GM21390 (cell line): Measurements from ENCODE around the gene OR2A42.
"Not testable (repeated sequence)": the region's sequence is repeated elsewhere in the genome, so short reads cannot be mapped to it uniquely, and the experiment has no call there.

Experiments
- ATAC-seq: cut with Tn5 transposase; IDR thresholded peaks from one replicate; pipeline ENCODE4 v1.9.1; 2021; ENCODE audit not compliant: unreplicated experiment

Gene OR2A42

DNA sequence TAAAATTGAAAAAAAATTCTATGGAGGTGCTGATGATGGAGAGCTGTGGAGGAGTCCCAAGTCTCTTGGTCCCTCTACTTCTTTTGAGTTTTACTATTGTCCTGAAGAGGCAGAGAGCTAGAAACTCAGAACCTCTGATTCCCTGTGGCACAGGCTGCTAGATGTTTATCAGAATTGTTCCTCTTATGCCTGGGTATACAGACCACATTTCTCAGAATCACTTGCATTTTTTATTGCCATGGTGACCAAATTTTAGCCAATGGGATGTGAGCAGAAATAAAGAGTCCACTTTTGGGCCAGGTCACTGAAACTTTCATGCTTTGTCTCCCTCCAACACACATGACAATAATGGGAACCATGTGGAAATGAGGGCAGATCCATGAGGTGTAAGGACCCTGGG is 15.7 kb downstream of the OR2A42 start:
- ATAC-seq = not testable (repeated sequence)

DNA sequence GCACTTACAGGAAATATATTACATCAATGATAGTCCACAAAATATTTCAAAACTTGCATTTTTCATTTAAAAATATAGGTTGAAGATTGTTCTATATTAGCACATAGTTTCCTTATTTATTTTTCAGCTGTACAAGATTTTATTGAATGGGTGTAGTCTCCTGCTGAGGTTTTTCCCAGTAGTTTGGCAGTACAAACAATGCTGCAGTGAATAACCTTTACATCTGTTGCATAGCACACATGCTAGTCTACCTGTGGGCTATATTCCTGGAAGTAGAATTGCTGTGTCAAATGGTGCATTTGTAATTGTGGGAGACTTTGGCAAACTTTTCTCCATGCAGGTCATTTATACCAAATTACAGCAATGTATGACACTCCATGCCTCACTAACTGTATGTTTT is 18.9 kb downstream of the OR2A42 start:
- ATAC-seq = not testable (repeated sequence)

DNA sequence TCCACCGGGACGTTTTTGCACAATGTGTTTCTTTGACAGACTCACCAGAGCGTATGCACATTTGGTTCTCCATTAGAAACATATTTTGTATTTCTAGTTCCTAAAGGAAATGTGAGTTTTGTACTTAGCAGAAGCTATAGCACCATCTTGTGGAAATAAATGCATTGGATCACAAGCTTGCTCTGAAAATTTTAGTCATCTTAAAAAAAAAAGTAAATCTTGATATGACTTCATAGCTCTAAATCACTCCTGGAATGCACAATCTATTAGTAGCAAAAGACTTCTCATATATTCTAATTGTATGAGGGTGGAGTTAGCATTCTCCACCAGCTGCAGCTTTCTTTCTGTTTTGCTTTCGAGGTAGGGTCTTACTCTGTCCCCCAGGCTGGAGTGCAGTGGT is 20.3 kb downstream of the OR2A42 start:
- peak; percentile 56 for ATAC-seq

DNA sequence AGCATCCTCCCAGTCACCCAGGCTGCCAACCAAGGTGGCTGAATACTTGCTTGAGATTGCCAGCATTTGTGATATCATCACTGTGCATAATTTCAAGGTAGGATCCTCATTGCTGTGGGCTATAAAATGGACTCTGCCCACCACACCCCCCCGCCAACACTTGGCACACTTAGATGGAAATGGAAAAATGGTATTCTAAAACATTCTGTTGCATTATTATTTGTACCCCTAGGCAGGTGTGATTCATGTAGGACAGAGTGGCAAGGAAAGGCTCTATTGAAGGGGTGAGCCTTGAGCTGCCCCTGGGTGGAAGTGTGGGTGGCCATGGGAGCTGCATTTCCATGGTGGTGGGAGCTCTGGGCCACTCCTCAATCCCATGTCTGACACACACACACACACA is 20.8 kb downstream of the OR2A42 start:
- ATAC-seq = not testable (repeated sequence)

DNA sequence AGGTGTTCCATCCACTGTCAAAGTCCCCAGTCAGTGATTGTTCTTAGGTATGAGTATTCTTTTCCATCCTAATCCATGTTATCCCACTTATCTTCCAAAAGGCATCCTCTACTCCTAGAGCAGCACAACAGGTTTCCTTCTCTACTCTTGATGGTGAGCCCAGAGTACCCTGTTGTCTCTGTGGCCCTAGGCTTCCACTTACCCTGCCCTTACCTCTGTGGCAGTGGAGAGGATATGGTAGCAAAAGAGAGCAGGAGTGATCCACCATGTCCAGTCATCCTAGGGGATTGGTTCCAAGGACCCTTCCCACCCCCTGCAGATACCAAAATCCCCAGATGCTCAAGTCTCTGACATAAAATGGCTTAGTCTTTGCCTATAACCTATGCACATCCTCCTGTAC is 22.2 kb downstream of the OR2A42 start:
- not testable (repeated sequence) for ATAC-seq

DNA sequence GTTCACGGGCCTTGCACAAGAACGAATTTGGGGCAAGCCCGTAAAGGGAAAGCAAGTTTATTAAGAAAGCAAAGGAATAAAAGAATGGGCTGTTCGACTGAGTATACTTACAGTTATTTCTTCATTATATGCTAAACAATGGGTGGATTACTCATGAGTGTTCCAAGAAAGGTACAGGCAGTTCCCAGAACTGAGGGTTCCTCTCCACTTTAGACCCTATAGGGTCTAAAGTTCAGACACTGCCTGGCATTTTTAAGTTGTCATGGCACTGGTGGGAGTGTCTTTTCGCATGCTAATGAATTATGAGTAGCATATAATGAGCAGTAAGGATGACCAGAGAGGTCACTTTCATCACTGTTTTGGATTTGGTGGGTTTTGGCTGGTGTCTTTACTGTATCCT is 34.1 kb downstream of the OR2A42 start:
- not testable (repeated sequence) for ATAC-seq

DNA sequence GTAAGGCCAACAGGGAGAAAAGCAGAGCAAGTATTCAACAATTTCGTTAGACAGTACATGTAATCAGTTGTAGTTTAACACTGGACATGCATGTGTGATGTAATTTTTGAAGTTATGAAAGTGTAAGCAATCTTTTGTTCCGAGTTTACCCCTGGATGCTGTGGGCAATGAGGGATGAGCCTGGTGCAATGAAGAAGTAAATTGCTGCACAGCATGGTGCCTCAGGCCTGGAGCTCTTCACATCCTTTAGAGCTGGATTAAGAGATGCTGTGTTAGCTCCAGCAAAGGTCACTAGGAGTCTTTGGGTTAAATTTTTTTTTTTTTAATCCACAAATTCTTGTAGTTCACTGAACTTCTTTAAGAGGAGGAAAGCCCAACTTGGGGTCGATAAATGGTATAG is 36.3 kb downstream of the OR2A42 start:
- not testable (repeated sequence) for ATAC-seq

DNA sequence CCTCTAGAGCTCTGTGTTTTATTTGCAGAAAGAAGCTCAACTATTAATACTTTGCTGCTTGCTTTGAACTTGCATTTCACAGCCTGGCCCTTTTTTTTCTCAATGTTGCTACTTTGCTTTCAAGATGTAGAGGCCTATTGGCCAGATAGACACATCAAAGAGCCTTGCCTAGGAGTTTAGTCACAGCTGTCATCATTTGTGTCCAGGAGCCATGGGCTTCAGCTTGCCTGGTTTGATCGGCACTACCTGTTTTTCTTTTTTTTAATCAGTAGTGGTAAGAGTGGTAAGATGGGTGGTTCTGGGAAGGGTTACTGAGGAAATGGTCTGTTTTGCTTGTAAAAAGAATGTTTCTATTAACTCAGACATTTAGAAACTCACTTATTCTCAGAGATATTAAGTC is 37.4 kb downstream of the OR2A42 start:
- ATAC-seq = peak; percentile 31

DNA sequence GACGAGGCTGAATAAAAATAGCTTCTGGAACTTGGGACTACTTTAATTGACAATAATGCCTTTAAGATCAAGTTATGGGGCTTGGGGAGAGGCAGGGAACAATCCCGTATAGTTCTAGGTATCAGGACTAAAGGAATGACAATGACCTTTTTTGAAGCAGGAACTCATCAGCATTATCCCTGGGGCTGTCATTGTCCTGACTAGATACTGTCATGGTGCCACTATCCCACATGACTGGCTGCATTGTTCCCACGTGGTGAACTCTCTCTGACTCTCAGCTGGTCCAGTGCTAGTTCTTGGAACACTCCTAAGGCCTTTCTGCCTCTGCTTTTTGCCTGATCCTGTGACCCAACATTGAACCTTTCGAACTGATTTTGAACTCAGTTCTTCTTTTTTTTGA is 40.5 kb downstream of the OR2A42 start:
- ATAC-seq = not testable (repeated sequence)

DNA sequence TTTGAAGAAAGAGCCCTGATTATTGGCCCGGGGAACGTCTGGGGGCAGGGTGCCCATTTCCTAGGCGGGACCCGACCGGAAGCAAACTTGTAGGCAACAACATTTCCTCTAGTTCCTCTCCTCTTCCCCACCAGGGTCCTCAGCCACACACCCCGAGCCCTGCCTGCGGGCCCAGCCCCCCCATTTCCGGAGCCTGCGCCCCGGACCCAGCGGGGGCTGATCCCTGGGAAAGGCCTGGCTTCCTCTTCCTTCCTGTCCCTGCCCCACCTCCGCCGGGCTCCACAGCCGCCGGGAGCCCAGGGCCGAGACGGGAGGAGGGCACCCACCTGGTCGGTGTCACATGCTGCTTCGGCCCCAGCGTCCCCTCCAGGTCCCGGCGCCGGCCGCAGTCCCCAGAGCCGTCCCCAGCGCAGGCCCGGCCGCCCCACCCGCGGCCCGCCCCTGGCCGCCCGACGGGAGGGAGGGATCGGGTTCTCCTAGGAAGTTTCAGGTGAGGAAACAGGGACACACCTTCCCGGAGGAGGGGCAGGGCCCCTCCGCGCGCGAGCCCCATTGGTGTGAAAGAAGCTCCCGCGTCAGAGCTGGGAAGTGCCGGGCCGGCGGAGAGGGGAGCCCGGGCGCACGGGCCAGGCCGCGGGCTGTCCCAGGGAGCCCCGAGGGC is 44.1 kb downstream of the OR2A42 start, which contains the start of gene ARHGEF35:
Gene ARHGEF35, minus strand, starts transcription at position 622 of the 661 bp plus-strand sequence. CDS start 7,450 bp downstream, outside the sequence.
- ATAC-seq = peak; percentile 59

DNA sequence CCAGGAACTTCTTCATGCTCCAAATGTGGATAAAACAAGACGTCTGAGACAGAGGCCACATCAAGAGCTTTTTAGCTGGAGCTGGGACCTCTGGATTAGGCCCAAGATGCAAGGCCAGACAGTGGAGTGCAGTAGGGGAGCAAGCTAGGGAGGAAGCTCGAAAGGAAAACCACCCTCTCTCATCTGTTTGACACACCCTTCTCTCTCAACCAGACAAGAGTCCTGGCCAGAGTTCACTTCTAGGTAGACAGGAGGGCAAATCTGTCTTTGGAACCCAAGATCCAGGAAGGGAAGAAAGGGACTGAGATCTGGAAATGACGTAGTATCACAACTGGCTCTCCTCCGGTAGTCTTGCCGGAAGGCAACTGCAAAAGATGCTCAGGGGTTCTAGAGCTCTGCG is 45.0 kb downstream of the OR2A42 start:
- not testable (repeated sequence) for ATAC-seq

DNA sequence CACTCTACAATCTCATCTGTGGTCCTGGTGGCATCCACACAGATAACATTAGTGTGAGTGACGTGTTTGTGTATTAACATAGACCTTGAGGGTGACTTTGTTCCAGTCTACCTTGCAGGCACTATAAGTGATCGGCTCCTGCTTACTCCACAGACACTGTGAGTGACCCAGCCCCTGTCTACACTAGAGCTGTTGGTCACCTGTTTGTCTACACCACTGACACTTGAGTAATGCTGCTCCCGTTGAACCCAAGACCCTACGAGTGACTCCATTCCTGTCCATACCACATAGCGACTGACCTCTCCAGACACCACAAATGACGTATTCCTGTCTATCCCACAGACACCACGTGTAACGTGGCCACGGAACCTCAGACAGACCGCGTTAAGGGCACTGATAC is 45.6 kb downstream of the OR2A42 start:
- not testable (repeated sequence) for ATAC-seq

DNA sequence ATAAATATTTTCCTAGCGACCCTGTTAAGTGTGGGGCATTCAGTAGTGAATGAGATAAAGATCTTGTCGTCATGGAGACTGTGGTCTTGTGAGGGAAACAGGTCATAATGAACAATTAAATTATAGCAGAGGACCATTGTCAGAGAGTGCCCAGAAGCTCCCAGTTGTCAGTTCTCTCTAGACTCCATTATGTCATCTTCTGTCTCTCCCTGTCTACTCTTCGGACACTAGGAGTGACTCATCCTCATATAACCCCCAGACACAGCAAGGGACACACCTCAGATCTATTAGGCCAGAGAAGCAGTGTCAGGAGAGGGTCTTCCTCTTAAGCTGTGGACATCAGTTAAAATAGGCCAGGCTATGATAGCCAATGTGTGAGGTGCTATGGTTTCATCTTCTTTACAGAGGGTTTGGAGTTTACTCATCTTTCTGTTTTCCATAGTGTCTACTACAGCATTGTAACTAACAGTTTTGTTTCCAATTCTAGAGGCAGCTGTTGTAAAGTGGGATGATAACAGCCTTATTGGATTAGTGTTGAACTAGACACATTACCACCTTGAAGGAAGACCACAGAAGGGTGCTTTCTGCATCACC is 50.7 kb downstream of the OR2A42 start:
- not testable (repeated sequence) for ATAC-seq

DNA sequence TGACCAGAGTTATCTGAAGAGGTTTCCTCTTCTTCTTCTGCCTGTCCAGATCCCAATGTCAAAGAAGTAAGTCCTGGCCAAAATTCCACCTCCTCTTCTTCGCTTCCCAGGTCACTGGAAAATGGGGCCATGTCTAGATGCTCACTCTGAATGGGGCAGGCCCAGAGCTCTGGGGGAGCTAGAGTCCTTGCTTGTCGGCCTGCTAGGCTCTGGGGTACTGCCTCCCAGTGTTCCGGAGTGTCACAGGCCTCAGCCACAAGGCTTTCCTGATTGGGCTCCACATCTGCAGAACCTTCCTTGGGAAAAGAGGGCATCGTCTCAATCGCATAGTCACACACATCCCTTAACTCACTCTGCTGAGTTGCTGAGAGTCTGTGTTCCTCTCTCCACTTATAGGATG is 51.6 kb downstream of the OR2A42 start:
- ATAC-seq = not testable (repeated sequence)

DNA sequence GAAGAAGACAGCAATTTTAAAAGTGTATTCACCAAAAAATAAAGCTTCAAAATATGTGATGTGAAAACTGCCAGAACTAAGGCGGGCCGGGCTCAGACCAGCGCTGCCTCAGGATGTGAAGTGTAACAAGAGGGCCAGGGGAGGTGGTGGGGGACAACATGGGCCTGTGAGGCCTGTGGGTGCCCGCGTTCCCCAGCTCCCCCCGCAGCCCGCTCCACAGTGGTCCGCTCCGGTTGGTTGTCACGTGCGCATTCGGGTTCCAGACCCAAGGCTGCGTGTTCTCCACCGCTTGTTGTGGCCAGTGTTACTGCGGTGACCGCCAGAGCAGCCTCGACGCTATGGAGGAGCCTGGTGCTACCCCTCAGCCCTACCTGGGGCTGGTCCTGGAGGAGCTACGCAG is 56.2 kb downstream of the OR2A42 start, which contains the start of gene CTAGE4:
Gene CTAGE4, plus strand, starts transcription at position 301 of the 400 bp plus-strand sequence. Its CDS starts 38 bp downstream, at position 339.
- not testable (repeated sequence) for ATAC-seq

DNA sequence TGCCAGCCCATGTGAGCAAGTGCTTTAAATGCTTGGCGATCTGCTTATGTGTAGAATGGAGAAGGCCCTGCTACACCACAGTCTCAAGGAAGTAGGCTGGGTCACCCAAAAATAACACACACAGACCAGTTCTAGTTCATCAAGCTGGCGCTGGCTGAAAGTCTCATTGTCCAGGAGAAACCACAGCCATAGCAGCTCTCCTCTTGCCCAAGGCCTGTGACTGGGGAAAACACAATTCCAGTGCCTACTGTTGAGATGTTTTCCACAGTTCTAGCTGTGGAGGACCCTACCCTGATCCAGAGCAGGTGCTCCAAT is 60.3 kb downstream of the OR2A42 start:
- peak; percentile 31 for ATAC-seq

DNA sequence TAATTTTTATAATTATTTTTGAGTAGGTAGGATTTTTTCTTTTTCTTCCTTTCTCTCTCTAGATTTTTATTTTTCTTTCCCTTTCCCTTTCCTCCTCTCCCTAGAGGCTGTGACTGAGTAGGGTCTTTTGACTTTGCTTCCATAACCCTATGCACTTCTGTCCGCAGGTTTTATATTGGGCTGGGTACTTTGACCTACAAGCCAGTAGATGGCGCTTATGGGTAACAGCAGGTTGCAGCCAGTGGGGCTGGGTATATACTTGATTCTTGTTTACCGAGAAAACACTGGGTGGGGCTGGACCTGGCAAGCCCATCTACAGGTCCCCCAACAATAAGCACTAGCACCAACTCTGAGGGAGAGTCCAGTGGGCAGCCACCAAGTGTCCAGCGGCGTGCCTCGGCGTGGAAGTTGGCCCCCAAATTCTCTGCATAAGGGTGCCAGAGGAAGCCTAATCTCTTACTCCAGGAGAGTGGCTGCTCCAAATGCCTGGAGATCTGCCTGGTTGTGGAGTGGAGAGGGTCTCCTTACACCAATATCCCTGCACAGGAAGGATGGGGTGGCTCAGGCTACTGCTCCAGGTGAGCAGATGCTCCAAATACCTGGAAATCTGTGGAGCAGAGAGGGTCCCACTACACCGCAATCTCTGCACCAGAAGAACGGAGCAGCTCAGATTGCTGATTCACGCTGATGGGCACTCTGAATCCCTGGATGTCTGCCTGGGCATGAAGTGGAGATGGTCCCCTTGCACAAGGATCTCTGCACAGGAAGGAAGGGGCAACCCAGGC is 60.8 kb downstream of the OR2A42 start:
- ATAC-seq = peak; percentile 96
